NCI-H69 (cell line): ENCODE results near the gene TCIRG1.

Experiments used
- DNase-seq: peaks from one replicate; lab custom pipeline; 2025; lab: John Stamatoyannopoulos, UW

The TCIRG1 gene

GRCh38 chr11:68037411-68038225, 1.2 kb upstream of the TCIRG1 start:
- DNase-seq = peak; percentile 24

GRCh38 chr11:68038226-68038717, 553 bp upstream of the TCIRG1 start:
- DNase-seq = peak; percentile 45

- no peak for DNase-seq
Observed at GRCh38 chr11:68039526-68040086, 781 bp downstream of the TCIRG1 start.

- peak; percentile 73 for DNase-seq
Observed at GRCh38 chr11:68040101-68040956, 1.5 kb downstream of the TCIRG1 start.

GRCh38 chr11:68040957-68041591, 2.2 kb downstream of the TCIRG1 start:
- DNase-seq = no peak

GRCh38 chr11:68041617-68042218, 2.9 kb downstream of the TCIRG1 start:
- DNase-seq = no peak

DNA sequence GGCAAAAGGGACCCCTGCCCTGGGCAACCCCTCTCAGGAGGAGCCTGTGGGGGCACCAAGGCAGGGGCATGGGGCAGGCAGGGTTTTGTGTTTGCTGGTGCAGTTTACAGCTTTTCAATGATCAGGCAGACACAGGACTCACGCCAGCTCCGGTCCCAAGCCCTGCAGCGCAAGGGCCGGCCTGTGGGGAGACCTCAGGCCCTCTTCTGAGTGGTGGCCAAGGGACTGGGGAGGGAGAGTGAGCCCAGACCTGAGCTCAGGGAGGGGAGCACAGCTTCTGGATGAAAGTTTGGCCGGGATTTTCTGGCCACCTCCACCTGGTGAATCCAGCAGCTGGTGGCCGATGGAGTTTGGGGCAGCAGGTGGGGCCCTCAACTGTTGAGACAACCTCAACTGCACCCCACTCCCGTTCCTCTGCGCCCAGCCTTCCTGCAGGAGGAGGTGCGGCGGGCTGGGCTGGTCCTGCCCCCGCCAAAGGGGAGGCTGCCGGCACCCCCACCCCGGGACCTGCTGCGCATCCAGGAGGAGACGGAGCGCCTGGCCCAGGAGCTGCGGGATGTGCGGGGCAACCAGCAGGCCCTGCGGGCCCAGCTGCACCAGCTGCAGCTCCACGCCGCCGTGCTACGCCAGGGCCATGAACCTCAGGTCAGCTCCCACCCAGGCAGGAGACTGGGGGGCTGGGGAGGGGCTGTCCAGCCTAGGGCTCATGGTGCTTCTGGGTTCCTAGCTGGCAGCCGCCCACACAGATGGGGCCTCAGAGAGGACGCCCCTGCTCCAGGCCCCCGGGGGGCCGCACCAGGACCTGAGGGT, 3.6 kb downstream of the TCIRG1 start:
- DNase-seq = no peak

- no peak for DNase-seq
Observed at GRCh38 chr11:68043029-68043348, 4.2 kb downstream of the TCIRG1 start.

GRCh38 chr11:68043349-68044144, 4.7 kb downstream of the TCIRG1 start:
- DNase-seq = peak; percentile 27

- DNase-seq = peak; percentile 41
Observed at GRCh38 chr11:68044145-68044813, 5.5 kb downstream of the TCIRG1 start.

DNA sequence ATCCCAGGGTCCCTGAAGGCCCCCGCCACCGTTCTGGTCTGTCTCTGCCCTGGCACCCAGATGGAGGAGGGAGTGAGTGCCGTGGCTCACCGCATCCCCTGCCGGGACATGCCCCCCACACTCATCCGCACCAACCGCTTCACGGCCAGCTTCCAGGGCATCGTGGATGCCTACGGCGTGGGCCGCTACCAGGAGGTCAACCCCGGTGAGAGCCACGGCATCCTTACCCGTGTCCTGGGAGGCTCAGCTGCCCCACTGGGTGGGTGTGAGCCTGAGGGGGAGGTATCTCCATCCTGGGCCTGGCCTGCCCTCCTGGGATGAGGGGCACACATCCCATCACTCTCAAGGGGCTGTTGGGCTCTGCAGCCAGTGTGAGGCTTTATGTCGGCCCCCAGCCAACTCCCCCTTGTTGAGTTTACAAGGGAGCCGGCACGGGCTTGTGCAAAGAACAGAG, 6.1 kb downstream of the TCIRG1 start:
- DNase-seq = no peak

DNA sequence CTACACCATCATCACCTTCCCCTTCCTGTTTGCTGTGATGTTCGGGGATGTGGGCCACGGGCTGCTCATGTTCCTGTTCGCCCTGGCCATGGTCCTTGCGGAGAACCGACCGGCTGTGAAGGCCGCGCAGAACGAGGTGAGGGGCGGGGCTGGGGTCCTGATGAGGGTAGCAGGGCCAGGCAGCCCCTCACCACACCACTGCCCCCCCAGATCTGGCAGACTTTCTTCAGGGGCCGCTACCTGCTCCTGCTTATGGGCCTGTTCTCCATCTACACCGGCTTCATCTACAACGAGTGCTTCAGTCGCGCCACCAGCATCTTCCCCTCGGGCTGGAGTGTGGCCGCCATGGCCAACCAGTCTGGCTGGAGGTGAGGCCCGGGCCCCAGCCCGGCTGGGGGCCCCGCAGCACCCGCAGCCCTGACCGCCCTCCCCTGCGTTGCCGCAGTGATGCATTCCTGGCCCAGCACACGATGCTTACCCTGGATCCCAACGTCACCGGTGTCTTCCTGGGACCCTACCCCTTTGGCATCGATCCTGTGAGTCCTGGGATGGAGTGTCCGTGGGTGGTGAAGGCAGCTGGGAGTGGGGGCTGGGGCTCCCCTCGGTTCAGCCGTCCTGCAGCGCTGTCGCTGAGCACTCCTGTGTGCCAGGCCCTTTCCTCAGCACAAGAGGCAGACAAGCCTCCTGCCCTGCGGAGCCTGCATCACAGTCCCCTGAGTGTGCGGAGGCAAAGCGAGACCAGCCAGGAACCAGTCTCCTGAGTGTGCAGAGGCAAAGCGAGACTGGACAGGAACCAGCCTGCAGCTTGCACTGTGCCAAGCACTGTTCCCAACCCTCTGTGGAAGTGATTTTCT, 8.8 kb downstream of the TCIRG1 start:
- no peak for DNase-seq

- no peak for DNase-seq
Observed at GRCh38 chr11:68048681-68049508, 10.1 kb downstream of the TCIRG1 start.

DNA sequence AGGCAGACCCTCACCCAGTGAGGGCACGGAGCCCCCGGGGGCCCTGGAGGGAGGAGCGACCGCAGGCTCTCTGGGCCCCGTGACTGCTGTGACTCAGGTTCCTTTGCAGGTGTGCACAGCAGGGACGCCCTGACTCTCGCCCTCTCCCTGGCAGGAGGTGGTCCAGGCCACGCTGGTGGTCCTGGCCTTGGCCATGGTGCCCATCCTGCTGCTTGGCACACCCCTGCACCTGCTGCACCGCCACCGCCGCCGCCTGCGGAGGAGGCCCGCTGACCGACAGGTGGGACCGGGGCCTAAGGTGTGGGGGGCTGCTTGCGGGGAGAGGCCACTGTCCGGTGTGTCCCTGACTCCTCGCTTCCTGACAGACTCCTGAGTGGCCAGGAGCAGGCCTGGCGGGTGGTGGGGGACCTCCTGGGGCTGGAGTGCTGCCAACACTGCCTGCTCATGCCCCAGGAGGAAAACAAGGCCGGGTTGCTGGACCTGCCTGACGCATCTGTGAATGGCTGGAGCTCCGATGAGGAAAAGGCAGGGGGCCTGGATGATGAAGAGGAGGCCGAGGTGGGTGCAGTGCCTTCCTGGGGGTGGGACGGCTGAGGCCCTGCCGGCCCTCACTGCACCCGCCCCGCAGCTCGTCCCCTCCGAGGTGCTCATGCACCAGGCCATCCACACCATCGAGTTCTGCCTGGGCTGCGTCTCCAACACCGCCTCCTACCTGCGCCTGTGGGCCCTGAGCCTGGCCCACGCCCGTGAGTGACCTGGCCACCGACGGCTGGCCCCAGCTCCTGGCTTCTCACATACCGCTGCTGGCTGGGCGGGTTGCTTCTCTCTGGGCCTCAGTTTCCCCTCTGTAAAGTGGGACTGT, 10.9 kb downstream of the TCIRG1 start:
- no peak for DNase-seq

DNA sequence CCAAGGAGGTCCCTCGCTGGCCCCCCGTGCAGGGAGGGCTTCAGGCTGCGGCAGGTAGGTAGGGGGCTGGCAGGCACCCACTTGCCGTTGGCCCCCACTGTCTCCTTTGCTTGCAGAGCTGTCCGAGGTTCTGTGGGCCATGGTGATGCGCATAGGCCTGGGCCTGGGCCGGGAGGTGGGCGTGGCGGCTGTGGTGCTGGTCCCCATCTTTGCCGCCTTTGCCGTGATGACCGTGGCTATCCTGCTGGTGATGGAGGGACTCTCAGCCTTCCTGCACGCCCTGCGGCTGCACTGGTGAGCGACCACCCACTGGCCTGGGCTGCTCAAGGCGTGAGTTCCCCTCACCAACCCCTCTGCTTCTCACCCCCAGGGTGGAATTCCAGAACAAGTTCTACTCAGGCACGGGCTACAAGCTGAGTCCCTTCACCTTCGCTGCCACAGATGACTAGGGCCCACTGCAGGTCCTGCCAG, 11.6 kb downstream of the TCIRG1 start:
- DNase-seq = no peak
